ENCODE data around the gene PEG3. TPM values are rescaled to one million over a fixed set of nuclear protein-coding genes. Genes with fewer than 3 reads are reported as not detected.
"Not testable (repeated sequence)": the region's sequence is repeated elsewhere in the genome, so short reads cannot be mapped to it uniquely, and the experiment has no call there.

PEG3 gene
- total RNA-seq, 6 experiments from 2014 or later: not detected

DNA sequence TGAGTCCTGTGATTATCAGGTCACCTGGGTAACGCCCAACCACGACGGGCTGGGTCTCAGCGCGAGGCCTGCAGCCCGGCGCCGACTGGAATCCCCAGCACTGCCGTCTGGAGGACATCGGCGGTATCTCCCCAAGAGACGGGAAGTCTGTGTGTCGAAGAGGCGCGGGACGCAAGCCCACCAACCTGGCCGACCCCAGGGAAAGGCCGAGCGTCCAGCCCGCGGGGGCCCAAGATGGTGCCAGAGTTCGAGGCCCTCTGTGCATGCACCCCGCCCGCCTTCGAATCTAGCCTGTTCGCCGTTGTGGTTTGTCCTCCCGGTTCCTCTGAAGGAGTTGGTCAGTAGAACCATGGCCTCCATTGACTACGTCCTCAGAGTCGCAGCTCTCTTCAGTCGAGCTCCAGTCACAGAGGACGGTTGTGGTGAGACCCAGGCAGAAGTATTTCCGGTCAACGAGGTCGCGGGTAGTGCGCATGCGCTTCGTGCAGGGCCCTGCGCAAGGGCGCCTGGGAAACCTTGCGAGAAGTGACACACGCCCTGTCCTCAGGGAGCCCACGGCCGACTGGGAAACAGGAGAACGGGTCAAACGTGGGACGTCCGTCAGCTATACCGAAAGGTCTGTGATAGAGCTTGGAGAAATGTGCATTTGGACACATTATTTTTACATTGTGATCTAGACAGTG lies 24.1 kb upstream of the PEG3 start:
- no peak for DNase-seq
- TF ChIP-seq CTCF (IDR thresholded peaks at IDR 0.05): no peak
- Mint-ChIP-seq H3K9me3 (peaks cover 57% of the 10 kb centered on the region), H3K27ac (no peak overlapping the region), H3K4me1 (ENCODE audit: low read depth) (no peaks in the 10 kb centered on the region), H3K4me3 (no peak overlapping the region), H3K36me3 (ENCODE audit: low read depth) (peaks cover 7% of the 10 kb centered on the region), H3K27me3 (ENCODE audit: insufficient read depth) (no peaks in the 10 kb centered on the region)

- Mint-ChIP-seq H3K4me3 (no peak overlapping the region), H3K27ac (no peak overlapping the region), H3K4me1 (ENCODE audit: low read depth) (no peaks in the 10 kb centered on the region), H3K36me3 (ENCODE audit: low read depth) (peaks cover 10% of the 10 kb centered on the region; the same call in 1 of the 2 replicates), H3K9me3 (peaks cover 52% of the 10 kb centered on the region), H3K27me3 (ENCODE audit: insufficient read depth) (no peaks in the 10 kb centered on the region)
- no peak for DNase-seq
- no peak for TF ChIP-seq CTCF (IDR thresholded peaks at IDR 0.05)
These were observed 22.2 kb upstream of the PEG3 start for GRCh38 chr19:56862741-56863140.

DNA sequence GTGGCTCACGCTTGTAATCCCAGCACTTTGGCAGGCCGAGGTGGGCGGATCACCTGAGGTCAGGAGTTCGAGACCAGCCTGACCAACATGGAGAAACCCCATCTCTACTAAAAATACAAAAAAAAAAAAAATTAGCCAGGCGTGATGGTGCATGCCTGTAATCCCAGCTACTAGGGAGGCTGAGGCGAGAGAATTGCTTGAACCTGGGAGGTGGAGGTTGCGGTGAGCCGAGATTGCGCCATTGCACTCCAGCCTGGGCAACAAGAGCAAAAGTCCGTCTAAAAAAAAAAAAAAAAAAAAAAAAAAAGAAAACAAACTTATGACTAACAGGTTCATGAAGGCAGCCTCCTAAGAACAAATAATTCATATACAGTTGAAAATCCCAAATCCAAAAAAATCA lies 19.9 kb upstream of the PEG3 start:
- not testable (repeated sequence) for DNase-seq; H3K4me1 Mint-ChIP-seq (ENCODE audit: low read depth); H3K27me3 Mint-ChIP-seq (ENCODE audit: insufficient read depth); H3K4me3 Mint-ChIP-seq; H3K27ac Mint-ChIP-seq; H3K36me3 Mint-ChIP-seq (ENCODE audit: low read depth)
- H3K9me3 Mint-ChIP-seq: peaks cover 62% of the 10 kb centered on the region

DNA sequence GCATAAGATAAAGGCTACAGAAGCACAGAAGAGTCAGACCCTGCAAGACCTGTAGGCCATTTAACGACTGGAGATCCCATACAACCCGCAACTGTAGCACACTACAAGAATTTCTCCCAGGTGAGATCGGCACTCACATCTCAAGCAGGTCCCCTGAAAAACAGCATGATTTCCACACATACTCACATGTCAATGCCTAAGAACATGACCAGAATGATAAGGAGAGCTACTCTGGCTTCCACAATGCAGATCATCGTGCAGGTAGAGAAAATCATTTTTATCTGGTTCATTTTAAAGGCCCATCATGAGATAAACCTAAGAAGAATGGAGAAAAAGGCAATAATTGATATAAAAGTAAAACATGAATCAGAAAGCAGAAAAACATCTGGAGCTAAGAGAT lies 17.5 kb upstream of the PEG3 start:
- no peaks in the 10 kb centered on the region for H3K27me3 Mint-ChIP-seq (ENCODE audit: insufficient read depth)

DNA sequence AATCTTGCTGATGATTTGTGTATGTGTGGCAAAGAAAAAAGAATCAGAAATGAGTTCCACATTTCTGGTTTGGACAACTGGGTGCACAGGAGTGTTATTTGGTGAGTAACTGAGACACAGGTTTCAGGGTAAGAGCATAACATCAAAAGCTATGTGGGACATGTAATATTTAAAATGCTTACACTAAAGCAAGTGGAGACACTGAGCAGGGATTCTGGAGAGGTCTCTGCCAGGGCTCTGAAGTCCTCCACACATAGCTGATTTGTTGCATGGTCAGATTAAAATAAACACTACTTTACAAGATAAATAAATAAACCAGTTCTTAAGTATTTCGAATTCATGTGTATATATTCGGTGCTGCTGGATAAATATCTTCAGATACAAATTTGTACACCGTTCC lies 16.3 kb upstream of the PEG3 start:
- H3K36me3 Mint-ChIP-seq (ENCODE audit: low read depth): peaks cover 4% of the 10 kb centered on the region; the same call in 1 of the 2 replicates
- H3K4me3 Mint-ChIP-seq: no peak overlapping the region
- H3K4me1 Mint-ChIP-seq (ENCODE audit: low read depth): no peaks in the 10 kb centered on the region
- H3K9me3 Mint-ChIP-seq: peaks cover 65% of the 10 kb centered on the region
- H3K27ac Mint-ChIP-seq: no peak overlapping the region
- DNase-seq: no peak
- no peaks in the 10 kb centered on the region for H3K27me3 Mint-ChIP-seq (ENCODE audit: insufficient read depth)
- TF ChIP-seq CTCF (IDR thresholded peaks at IDR 0.05): no peak

More for the DNA sequence above, 17.5 kb upstream of the PEG3 start:
- no peak for DNase-seq
- no peak for TF ChIP-seq CTCF (IDR thresholded peaks at IDR 0.05)
- Mint-ChIP-seq H3K4me1 (ENCODE audit: low read depth) (no peaks in the 10 kb centered on the region), H3K27ac (no peak overlapping the region), H3K4me3 (no peak overlapping the region), H3K36me3 (ENCODE audit: low read depth) (peaks cover 4% of the 10 kb centered on the region; the same call in 1 of the 2 replicates), H3K9me3 (peaks cover 63% of the 10 kb centered on the region)

- H3K4me3 Mint-ChIP-seq; H3K27me3 Mint-ChIP-seq (ENCODE audit: insufficient read depth); H3K4me1 Mint-ChIP-seq (ENCODE audit: low read depth); DNase-seq; H3K36me3 Mint-ChIP-seq (ENCODE audit: low read depth); H3K27ac Mint-ChIP-seq: not testable (repeated sequence)
- peaks cover 60% of the 10 kb centered on the region for H3K9me3 Mint-ChIP-seq
These were observed 11.8 kb upstream of the PEG3 start for GRCh38 chr19:56852361-56852760.

Measured in HFFc6 (cell line).